Measurements from ENCODE around the gene VPS13D.

GRCh38 chr1:12228979-12229378, 851 bp upstream of the VPS13D start:
- TF ChIP-seq EZH2phosphoT487 (IDR thresholded peaks at IDR 0.05; ENCODE audit: borderline replicate concordance) (no peak), JUND (IDR thresholded peaks at IDR 0.05) (no peak), POLR2AphosphoS5 (IDR thresholded peaks at IDR 0.05; ENCODE audit: low read depth, low read length) (no peak), POLR2A (IDR thresholded peaks at IDR 0.05; ENCODE audit: borderline replicate concordance, extremely low read depth, insufficient read depth, insufficient read length) (no peak), CTCF (IDR thresholded peaks at IDR 0.05 in 2 of 3, conservative IDR thresholded peaks at IDR 0.05 in 1 of 3; ENCODE audit: borderline replicate concordance in 1 of 3, insufficient read depth in 1 of 3, low read depth in 2 of 3, low read length in 2 of 3) (no peak), YY1 (IDR thresholded peaks at IDR 0.05; ENCODE audit: extremely low read depth, insufficient replicate concordance, low read depth, low read length) (no peak), ZNF274 (IDR thresholded peaks at IDR 0.05; ENCODE audit: low read depth, low read length) (no peak), ATF3 (IDR thresholded peaks at IDR 0.05) (no peak), SIN3A (IDR thresholded peaks at IDR 0.05; ENCODE audit: low read depth) (no peak), RAD21 (IDR thresholded peaks at IDR 0.05; ENCODE audit: low read depth) (no peak), EZH2 (IDR thresholded peaks at IDR 0.05) (no peak), REST (IDR thresholded peaks at IDR 0.05; ENCODE audit: low read depth) (no peak)

All from HCT116 (cell line).